Suprapubic skin (tissue), 3 donors: Measurements from ENCODE around the gene SLC12A2.

Experiments
- CTCF ChIP-seq, 2 donors: fragments of 200-600 bp in 1 of 2; fragments of 450-650 bp in 1 of 2; sonication (generic) in 1 of 2; IDR thresholded peaks; one replicate each; pipeline ENCODE4 v1.5.1; 2016 to 2019; ENCODE audit warnings: antibody characterized with exemption in 2 of 2, mild to moderate bottlenecking in 1 of 2, moderate library complexity in 1 of 2
- POLR2A ChIP-seq, 2 donors: fragments of 450-650 bp; IDR thresholded peaks; one replicate each; pipeline ENCODE4 v1.6.1; 2017; ENCODE audit warnings: antibody characterized with exemption in 2 of 2, mild to moderate bottlenecking in 2 of 2, moderate library complexity in 2 of 2

- TF ChIP-seq CTCF (IDR thresholded peaks at IDR 0.05): no peak
- TF ChIP-seq POLR2A (IDR thresholded peaks at IDR 0.05): no peak
Measured at GRCh38 chr5:128144491-128144890, 60.9 kb downstream of the SLC12A2 start.
